Measurements from ENCODE around the gene ADCY5.

ADCY5 gene

DNA sequence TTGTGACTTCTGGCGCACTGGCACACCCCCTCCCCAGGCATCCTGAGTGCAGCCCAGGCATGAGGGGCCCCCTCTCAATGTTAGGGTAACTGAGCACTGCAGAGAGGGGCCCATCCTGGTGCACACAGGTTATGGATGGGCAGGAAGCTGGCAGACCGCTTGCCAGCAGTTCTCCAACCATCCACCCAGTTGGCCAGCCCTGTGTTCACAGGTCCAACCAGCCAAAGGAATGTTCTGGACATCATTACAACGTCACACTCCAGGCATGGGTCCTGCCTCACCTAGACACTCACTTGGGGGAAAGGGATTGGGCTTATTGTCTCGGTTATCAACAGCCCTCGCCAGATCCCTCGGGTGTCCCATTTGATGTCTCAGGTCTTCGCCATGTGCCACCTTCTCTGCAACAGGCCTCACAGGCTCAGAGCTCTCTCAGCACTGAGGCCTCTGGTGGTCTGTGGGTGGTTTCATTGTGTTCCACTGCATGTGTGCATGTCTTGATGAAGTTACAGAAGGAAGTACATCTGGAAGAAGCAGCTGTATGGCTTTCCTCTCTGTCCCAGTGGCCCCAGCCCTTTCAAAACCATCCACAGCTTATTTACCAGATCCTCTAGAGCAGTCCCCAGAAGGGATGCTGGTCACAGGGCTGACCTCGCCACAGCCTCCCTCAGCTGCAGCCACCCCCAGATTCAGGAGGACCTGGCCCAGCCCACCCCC, 23.7 kb downstream of the ADCY5 start:
- DNase-seq: no peak

- DNase-seq: no peak
Observed at GRCh38 chr3:123424321-123424998, 24.4 kb downstream of the ADCY5 start.

DNA sequence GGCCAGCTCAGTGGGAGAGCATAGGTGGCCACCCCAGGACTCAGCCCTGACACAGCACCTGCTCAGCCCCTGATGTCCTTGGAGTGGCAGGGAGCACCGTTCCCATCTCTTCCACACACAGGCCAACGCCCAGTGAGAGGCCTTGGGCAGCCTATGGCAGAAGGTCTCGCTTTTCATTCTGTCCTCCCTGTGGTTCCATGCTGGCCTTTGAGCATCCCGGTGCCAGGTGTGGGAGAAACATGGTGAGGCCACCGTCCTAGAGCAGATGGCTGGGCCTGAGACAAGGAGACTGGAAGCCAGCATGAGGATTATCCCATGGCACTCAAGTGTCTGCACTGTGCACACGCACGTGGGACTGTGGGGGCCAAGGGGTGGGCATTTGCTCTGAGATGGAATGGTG, 25.1 kb downstream of the ADCY5 start:
- DNase-seq: no peak

DNA sequence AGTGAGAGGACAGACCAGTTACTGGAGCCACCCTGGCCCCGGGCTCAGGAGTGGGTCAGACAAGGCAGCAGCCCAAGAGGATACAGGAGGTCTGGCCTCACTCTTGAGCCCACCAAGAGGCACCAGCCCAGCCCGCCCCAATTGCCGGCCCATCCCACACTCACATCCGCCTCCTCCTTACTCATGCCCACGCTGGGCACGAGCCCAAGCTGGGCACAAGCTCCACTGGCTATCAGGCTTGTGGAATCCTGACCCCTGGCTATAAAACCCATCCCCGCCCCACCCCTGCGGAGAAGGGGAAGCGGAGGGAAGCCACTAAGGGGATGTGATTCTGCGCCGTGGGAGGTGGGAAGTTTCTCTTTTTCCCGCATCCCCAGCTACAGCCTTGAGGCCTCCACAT, 25.9 kb downstream of the ADCY5 start:
- DNase-seq: no peak

DNA sequence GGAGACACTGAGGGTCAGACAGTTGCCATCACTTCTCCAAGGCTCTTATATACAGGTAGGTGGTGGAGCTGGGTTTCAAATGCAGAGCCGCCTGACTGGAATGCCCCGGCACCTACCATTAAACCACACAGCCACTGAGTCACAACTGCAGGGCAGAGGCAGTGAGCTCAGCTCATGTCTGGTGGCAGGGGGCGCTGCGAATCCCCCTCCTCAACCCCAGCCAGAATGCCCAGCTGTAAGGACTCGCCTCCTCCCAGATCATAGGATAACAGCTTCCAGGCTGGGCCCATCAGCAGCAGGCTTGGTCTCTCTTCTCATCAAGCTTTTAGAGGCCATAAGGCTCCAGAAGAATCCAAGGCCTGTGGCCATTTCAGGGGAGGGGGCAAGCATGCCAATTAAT, 26.4 kb downstream of the ADCY5 start:
- DNase-seq: no peak

DNA sequence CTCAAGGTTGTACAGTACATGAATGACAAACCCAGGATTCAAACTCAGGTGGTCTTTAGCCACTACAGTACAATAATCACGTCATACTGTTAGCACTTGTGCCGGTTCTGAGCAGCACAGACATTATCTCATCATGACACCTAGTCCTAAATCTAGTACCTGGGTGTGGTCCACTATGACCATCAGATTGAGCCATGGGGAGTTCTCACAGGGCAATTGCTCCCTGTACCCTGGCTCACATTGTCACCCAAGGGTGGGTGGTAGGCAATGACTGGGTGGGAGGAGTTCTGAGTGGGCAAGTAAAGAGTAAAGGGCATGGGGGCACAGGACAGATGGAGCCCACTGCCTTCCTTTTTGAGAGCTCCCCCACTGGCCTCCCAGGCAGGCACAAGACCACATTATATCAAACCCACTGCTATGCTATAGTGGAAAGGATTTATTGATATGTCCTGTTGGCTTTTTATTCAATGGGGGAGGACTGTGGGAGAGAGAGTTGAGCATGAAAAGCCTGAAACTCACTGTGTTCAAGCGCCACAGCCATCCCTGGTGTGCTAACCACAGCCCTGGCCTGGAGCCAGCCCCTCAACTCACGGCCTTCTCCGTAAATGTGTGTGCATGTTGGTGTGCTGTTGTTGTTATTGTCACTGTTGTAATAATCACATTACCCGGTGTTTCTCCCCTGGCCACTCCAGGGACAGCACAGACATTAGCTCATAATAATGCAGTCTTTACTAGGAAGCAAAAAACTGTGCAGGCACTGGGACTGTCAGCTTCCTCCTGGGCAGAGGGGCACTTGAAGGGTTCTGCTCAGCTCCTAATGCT, 27.3 kb downstream of the ADCY5 start:
- DNase-seq: no peak

- DNase-seq: no peak
Observed at GRCh38 chr3:123420416-123420968, 28.4 kb downstream of the ADCY5 start.

DNA sequence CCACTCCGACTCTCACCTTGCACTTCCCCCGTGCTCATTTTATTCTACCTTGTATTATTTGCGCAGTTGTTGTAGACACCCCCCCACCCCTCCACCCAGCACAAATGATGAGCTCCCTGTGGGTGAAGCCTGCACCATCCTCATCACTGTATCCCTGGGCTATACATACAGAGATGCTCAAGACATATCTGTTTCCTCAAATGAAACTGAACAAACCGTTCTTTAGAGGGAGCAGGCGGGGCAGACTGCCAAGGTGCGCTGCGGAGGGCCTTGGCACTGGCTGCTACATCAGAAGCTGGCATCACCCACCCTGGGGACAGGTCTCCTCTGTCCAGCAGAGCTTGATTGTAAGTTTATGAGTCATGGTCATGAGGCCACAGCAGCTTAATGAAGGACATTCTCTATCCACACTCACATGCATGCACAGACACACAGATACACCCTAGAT, 29.0 kb downstream of the ADCY5 start:
- no peak for DNase-seq

DNA sequence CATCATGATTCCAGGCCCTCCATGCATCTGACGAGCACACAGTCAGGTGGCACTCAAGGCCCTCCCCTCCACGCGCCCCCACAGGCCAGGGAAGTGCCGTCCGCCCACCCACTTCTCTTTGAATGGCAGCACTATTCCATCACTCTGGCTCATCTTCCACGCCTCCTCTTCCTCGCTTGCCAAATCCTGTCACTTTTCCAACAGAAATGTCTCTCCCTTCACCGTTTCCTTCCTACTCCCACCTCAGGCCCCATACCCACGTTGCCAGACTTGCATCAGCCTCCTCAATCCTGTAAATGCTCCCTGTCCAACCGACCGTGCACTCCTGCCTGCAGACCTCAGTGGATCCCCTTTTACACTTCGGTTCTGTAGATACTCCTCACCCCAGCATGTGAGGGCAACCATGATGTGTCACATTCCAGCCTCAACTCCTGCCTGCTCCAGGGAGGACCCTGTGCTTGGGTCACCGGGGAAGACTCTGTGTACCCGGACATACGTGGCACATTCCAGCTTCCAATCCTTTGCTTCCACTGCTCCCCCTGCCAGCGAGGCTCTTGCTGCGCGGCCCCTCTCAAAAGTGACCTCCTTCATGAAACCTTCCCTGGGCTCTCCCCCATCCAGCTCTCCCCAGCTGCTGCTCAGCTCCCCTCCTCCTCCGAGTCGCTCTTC, 29.6 kb downstream of the ADCY5 start:
- no peak for DNase-seq

GRCh38 chr3:123416647-123417046, 32.2 kb downstream of the ADCY5 start:
- DNase-seq: no peak

DNA sequence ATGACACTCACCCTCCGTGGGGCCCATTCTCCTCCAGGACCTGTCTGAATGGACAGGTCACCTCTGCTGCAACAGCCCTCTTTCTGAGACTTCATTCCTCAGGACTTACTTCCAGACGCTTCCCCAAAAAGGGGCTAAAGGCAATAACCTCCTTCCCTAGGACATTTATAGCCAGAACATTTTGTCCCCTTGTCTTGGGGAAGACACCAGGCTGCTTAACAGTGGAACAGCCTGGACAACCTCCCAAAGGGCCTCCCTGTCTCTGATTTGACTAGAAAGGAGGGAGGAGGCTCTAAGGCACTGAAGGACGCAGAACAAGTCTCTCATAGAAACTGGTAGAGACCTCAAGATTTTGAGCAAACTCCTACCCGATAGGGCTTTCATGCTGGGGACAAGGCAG, 32.7 kb downstream of the ADCY5 start:
- no peak for DNase-seq

DNA sequence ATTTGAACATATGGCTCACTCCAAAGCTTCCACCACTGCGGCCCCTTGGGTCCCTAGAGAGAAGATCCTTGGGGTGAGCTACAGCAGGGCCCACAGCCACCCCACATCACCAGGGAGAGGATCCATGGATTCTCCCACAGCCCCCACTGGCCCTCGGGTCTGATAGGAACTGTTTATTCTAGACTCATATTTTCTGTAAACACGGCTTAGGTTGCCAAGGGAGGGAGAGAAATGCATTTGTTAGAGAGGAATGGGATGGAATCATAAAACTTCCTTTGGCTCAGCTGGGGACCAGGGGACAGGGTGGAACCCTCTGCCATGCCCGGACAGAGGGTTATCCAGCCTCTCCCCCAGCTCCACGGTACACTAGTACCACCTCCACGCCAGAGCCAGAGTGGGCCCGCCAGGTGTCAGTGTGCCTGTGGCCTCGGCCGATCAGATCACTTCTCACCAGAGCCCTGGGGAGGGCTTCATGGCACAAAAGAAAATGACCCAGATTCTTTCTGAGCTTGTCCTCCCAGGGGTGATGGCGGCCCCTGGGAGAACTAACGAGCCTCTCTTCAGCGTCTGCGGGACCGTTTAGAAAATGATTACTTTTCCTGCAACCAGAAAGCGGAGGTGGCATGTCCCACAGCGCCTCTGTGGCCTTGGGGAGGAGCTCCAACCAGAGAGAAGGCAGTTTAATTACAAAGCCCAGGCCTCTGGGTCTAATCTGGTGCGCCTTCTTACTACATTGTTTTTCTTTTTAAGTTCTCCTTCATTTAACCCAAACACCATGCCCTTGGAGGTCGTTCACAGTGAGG, 33.7 kb downstream of the ADCY5 start:
- no peak for DNase-seq

DNA sequence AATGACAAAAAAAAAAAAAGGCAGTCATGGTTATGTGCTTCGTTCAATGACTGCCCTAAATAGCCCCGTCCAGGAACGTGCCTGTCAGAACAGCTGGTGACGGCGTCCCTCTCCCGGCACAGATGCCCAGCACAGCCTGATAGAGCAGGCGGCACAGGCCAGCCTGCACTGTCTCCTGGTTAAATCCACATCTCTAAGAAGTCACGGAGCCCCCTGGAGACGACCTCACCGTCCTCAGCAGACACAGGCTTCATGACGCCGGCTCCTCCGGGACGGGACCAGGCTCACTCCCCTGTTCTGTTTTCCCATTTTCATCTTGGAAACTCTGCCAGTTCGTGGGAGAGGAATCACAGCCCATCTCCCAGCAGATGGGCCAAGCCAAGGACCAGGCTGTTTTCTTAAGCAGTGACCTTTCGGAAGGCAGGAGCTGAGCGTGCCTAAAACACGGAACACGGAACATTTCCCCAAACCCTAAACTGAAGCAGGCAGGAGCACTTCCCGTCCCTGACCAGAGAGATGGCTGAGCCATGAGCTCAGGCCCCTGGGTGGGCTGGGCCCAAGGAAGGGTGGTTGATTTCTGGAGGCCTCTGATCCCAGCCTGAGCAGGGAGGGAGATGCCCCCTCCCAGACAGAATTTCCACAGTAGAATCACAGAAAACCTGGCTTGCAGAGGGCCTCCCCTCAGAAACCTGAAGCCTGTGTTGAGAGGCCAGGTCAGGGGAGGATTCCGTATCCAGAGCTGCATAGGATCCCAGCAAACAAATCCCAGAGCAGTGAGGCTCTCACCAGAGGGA, 35.9 kb downstream of the ADCY5 start:
- DNase-seq: no peak

DNA sequence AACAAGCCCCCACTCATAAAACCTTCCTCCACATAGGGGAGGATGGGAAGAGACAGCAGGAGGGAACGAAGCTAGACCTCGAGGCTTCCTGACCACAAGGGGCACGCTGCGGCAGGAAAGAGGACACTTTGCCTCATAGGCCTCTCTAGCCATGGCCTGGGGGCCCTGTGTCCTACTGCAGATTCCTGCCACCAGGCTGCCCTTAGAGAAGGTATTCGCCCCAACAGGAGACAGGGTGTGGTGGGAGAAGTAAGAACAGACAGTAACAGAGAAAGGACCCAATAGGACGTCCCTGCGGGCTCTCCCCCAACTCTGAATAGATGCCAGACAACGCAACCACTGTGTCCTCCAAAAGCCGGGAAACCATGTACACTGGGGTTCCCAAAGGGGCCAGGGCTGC, 36.8 kb downstream of the ADCY5 start:
- DNase-seq: no peak

GRCh38 chr3:123411340-123412040, 37.4 kb downstream of the ADCY5 start:
- no peak for DNase-seq

DNA sequence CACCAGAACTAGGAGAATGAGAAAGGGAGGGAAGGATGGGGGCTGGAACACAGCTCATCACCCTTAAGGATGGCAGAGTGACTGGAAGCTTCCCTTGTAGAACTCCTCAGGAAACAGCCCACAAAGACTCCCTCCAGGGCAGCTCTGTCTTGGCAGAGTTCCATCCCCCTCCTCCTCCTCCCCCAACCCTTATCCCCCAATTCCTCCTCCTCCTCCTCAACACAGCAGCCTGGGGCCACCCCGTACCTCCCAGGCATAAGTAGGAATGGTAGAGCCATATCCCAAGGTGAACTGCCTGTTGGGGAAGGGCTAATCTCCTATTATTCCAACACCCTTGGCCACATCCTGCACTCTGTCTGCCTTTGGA, 38.8 kb downstream of the ADCY5 start:
- no peak for DNase-seq

- no peak for DNase-seq
Observed at GRCh38 chr3:123409443-123410148, 39.3 kb downstream of the ADCY5 start.

DNA sequence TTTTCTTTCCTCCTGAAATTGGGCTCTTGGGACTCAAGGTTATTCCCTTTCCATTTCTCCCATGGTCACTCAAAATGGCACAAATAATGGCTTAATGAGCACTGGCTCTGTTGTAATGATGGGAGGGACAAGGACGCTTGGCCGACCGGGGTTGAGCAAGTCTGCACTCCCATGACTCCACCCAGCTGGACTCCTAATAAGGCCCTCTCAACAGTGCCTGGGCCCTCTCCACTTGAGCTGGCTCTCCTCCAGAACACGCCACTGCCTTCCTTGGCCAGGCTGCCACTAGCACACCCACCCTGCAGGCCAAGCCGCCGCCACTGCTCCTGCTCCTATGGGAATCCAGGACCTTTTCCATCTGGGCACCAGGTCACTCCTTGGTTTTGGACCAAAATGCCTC, 42.3 kb downstream of the ADCY5 start:
- DNase-seq: no peak

DNA sequence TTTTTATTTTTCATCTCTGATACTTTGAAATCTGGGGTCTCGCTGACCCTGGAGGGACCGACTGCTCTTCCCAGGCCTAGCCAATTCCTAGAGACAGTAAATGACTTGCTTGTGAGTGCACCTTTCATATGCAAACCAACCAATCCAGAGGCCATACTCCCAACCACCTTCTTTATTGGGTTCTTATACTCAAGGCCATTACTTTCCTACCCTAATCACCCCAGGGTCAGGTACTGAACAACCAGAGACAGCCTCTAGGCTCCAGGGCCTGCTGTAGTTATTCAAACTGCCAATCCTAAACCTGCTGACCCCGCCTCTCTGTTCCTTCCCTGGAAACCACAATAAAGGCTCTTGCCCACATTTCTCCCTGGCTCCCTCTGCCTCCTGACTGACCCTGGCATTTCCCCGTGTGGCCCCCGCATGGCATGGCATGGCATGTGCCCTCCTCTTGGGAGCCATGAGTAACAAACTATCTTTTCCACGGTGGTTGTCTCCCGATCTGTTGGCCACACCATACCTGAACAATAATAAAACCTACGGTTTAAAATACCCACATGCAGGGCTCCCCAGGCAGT, 42.9 kb downstream of the ADCY5 start:
- no peak for DNase-seq

GRCh38 chr3:123405021-123405420, 43.9 kb downstream of the ADCY5 start:
- DNase-seq: no peak

All from activated CD4-positive, alpha-beta T cell treated with anti-CD3 and anti-CD28 coated beads, Interleukin-2, Interleukin-6, amounts not matched to agents 100 ng/mL and 50 ng/mL, durations not matched to agents 16 hours and 8 hours (primary cell).